GM12892 (cell line): Measurements from ENCODE around the gene FGFBP1.
"Not testable (repeated sequence)": the region's sequence is repeated elsewhere in the genome, so short reads cannot be mapped to it uniquely, and the experiment has no call there.

Source experiments
- POLR2A ChIP-seq: IDR thresholded peaks from 2 replicates; pipeline ENCODE4 v1.6.1; 2011; ENCODE audit warnings: low read depth, low read length, control low read depth
- TAF1 ChIP-seq: IDR thresholded peaks from 2 replicates; pipeline ENCODE4 v1.6.1; 2011; ENCODE audit warnings: low read depth, mild to moderate bottlenecking, control low read depth, low read length, borderline replicate concordance

DNA sequence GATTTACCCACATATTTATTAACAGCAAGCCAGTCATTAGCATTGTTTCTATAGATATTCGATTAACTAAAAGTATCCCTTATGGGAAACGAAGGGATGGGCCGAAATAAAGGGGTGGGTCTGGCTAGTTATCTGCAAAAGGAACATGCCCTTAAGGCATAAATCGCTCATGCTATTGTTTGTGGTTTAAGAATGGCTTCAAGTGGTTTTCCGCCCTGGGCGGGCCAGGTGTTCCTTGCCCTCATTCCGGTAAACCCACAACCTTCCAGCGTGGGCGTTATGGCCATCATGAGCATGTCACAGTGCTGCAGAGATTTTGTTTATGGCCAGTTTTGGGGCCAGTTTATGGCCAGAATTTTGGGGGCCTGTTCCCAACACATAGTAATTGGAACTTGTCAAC, 22.2 kb downstream of the FGFBP1 start:
- not testable (repeated sequence) for TF ChIP-seq POLR2A, TAF1
